ENCODE data around the gene COL6A3. TPM values are rescaled to one million over a fixed set of nuclear protein-coding genes. Genes with fewer than 3 reads are reported as not detected.

COL6A3 gene
- polyA plus RNA-seq, 2 of the 4 experiments (the other 2 are of a cell fraction) = 0.10 to 0.28 TPM

DNA sequence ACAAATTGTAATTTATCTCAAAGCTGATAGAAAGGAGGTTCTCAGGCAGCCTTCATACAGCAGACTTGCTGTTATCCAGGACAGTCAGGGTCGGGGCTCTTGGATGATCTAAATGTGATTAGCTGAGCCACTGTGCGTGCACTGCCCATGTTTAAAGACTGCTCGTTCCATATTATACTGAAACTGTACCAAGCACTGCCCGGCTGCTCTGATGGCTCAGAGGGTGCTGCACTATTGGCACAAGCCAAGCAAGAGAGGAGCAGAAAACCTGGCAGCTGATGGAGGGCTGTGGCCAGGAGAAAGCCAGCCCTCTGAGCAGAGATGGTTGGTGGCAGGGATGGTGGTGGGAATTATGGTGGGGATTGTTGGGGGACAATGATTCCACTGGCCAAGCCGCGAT, 63.4 kb downstream of the COL6A3 start:
- H3K4me3 ChIP-seq = no peak overlapping the region
- FAIRE-seq = no peak
- ATAC-seq = peak in 1 of 2 experiments; percentile 36; a peak in 2 of 6 replicates
- WGBS (ENCODE audit: missing lambda C conversion rate) = 57% methylated on average over 5 of the region's 6 CpGs
- H3K27ac ChIP-seq = no peak overlapping the region
- no peak for DNase-seq (ENCODE audit: low read depth in 1 of 2, low spot score in 1 of 2)
- H3K4me2 ChIP-seq = no peak overlapping the region
- no peaks in the 10 kb centered on the region for H3K4me1 ChIP-seq
- ChIA-PET CTCF (interaction anchor here (1.2 to 1.6 kb wide), 2 partner anchors 14 to 15 kb away, joined by 5 read pairs; no protein-coding TSS in a partner anchor), POLR2A (no interaction called here)
- TF ChIP-seq MAZ (IDR thresholded peaks at IDR 0.05; ENCODE audit: borderline replicate concordance, low read depth, low read length) (no peak), CEBPB (IDR thresholded peaks at IDR 0.05) (no peak), HOXA7 (CRISPR knock-in tag; IDR thresholded peaks at IDR 0.05) (no peak), ZC3H11A (IDR thresholded peaks at IDR 0.05) (no peak), FOSB (CRISPR knock-in tag; IDR thresholded peaks at IDR 0.05) (no peak), EHMT2 (IDR thresholded peaks at IDR 0.05; ENCODE audit: low read depth) (no peak), FOXS1 (CRISPR knock-in tag; IDR thresholded peaks at IDR 0.05) (no peak), KDM5A (IDR thresholded peaks at IDR 0.05) (no peak), JUN (IDR thresholded peaks at IDR 0.05) (no peak), ZSCAN20 (CRISPR knock-in tag; IDR thresholded peaks at IDR 0.05) (no peak)
- TF ChIP-seq, protein P1, sequence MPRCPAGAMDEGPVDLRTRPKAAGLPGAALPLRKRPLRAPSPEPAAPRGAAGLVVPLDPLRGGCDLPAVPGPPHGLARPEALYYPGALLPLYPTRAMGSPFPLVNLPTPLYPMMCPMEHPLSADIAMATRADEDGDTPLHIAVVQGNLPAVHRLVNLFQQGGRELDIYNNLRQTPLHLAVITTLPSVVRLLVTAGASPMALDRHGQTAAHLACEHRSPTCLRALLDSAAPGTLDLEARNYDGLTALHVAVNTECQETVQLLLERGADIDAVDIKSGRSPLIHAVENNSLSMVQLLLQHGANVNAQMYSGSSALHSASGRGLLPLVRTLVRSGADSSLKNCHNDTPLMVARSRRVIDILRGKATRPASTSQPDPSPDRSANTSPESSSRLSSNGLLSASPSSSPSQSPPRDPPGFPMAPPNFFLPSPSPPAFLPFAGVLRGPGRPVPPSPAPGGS (IDR thresholded peaks at IDR 0.05) = no peak
- TF ChIP-seq, protein P2, sequence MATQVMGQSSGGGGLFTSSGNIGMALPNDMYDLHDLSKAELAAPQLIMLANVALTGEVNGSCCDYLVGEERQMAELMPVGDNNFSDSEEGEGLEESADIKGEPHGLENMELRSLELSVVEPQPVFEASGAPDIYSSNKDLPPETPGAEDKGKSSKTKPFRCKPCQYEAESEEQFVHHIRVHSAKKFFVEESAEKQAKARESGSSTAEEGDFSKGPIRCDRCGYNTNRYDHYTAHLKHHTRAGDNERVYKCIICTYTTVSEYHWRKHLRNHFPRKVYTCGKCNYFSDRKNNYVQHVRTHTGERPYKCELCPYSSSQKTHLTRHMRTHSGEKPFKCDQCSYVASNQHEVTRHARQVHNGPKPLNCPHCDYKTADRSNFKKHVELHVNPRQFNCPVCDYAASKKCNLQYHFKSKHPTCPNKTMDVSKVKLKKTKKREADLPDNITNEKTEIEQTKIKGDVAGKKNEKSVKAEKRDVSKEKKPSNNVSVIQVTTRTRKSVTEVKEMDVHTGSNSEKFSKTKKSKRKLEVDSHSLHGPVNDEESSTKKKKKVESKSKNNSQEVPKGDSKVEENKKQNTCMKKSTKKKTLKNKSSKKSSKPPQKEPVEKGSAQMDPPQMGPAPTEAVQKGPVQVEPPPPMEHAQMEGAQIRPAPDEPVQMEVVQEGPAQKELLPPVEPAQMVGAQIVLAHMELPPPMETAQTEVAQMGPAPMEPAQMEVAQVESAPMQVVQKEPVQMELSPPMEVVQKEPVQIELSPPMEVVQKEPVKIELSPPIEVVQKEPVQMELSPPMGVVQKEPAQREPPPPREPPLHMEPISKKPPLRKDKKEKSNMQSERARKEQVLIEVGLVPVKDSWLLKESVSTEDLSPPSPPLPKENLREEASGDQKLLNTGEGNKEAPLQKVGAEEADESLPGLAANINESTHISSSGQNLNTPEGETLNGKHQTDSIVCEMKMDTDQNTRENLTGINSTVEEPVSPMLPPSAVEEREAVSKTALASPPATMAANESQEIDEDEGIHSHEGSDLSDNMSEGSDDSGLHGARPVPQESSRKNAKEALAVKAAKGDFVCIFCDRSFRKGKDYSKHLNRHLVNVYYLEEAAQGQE (IDR thresholded peaks at IDR 0.05) = no peak
- TF ChIP-seq, protein P3, sequence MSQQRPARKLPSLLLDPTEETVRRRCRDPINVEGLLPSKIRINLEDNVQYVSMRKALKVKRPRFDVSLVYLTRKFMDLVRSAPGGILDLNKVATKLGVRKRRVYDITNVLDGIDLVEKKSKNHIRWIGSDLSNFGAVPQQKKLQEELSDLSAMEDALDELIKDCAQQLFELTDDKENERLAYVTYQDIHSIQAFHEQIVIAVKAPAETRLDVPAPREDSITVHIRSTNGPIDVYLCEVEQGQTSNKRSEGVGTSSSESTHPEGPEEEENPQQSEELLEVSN (IDR thresholded peaks at IDR 0.05; ENCODE audit: borderline replicate concordance, low read depth) = no peak
- no peaks in the 10 kb centered on the region for H3K9me3 ChIP-seq

- FAIRE-seq = no peak
- no peak for ATAC-seq
Observed at GRCh38 chr2:237350070-237350469, 63.9 kb downstream of the COL6A3 start.

More at GRCh38 chr2:237350070-237350469, 63.9 kb downstream of the COL6A3 start:
- Histone ChIP-seq H3K27ac (no peak overlapping the region), H3K4me1 (no peaks in the 10 kb centered on the region), H3K4me3 (no peak overlapping the region), H3K9me3 (no peaks in the 10 kb centered on the region), H3K4me2 (no peak overlapping the region)
- POLR2A ChIA-PET = no interaction called here
- CTCF ChIA-PET = no interaction called here
- WGBS (ENCODE audit: missing lambda C conversion rate) = 72% methylated on average over 11 of the region's 11 CpGs
- DNase-seq (ENCODE audit: low read depth in 1 of 2, low spot score in 1 of 2) = no peak
- TF ChIP-seq ZNF302 (CRISPR knock-in tag; IDR thresholded peaks at IDR 0.05) = no peak
- no peak for TF ChIP-seq USF2 (IDR thresholded peaks at IDR 0.05)
- TF ChIP-seq, protein P4, sequence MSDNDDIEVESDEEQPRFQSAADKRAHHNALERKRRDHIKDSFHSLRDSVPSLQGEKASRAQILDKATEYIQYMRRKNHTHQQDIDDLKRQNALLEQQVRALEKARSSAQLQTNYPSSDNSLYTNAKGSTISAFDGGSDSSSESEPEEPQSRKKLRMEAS (IDR thresholded peaks at IDR 0.05) = no peak
- no peak for TF ChIP-seq TFCP2L1 (CRISPR knock-in tag; IDR thresholded peaks at IDR 0.05)
- no peak for TF ChIP-seq ELK1 (IDR thresholded peaks at IDR 0.05; ENCODE audit: low read depth, low read length)
- no peak for TF ChIP-seq KDM1A (IDR thresholded peaks at IDR 0.05; ENCODE audit: low read depth)
- no peak for TF ChIP-seq SREBF2 (IDR thresholded peaks at IDR 0.05)
- TF ChIP-seq, protein P5, sequence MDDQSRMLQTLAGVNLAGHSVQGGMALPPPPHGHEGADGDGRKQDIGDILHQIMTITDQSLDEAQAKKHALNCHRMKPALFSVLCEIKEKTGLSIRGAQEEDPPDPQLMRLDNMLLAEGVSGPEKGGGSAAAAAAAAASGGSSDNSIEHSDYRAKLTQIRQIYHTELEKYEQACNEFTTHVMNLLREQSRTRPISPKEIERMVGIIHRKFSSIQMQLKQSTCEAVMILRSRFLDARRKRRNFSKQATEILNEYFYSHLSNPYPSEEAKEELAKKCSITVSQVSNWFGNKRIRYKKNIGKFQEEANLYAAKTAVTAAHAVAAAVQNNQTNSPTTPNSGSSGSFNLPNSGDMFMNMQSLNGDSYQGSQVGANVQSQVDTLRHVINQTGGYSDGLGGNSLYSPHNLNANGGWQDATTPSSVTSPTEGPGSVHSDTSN (IDR thresholded peaks at IDR 0.05) = no peak
- TF ChIP-seq, protein P3 (IDR thresholded peaks at IDR 0.05; ENCODE audit: borderline replicate concordance, low read depth) = no peak
- TF ChIP-seq GATA3 (IDR thresholded peaks at IDR 0.05; ENCODE audit: borderline replicate concordance) = no peak
- no peak for TF ChIP-seq HMGXB4 (CRISPR knock-in tag; IDR thresholded peaks at IDR 0.05; ENCODE audit: borderline replicate concordance)
